Stimulated activated naive CD4-positive, alpha-beta T cell (primary cell): ENCODE measurements around the gene ISG20L2.

Experiments used
- DNase-seq, 6 experiments: peaks; one replicate each; lab custom pipeline; 2025; lab: John Stamatoyannopoulos, UW

Gene ISG20L2

GRCh38 chr1:156740741-156741480, 12.3 kb upstream of the ISG20L2 start, which contains the start of gene MRPL24:
Gene MRPL24, minus strand, starts transcription at chr1:156741088. Its CDS starts 2,384 bp downstream, at chr1:156738704.
- DNase-seq = peak; percentile 89 to 99 (median 97)

DNA sequence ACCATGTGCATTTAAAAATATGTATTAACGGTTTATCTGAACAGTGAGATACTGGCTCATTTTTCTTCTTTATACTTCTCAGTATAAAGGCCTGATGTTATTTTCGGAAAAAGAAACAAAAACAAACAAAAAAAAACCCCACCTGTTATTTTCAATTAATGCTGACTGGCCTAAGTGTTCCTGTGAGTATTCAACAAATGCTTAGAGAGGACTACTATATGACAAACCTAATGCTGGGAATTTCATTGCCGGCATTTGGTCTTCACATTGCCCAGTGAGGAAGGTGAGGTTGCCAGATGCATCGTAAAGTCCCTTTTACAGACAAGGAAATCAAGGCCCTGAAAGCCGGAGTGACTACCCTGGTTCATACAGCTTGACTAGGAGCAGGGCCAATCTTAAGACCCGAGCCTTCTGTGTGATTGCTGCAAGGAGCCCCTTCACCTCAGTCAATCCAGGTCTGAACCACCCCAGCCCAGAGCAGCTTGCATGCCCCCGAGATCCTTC, 11.7 kb upstream of the ISG20L2 start:
- DNase-seq = no peak

- DNase-seq = no peak
Observed at GRCh38 chr1:156738916-156739315, 10.3 kb upstream of the ISG20L2 start.

DNA sequence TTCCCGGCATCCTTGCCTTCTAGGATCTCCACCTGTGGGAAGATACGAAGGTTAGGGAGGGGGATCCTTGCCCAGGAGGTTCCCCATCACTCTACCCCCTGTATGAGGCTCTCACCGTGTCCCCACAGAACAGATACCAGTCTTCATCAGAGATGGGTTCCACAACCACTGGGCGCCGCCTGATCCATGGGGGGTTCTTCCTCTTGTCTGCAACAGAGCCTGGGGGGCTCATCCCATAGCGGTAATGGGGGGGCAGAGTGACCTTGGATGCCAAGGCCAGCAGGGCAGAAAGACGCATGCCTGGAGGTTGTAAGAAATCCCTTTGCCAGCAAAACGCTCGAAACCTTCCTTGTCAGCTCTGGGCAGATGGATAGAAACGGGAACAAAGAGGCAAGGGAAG, 9.8 kb upstream of the ISG20L2 start:
- no peak for DNase-seq

GRCh38 chr1:156733989-156734584, 5.5 kb upstream of the ISG20L2 start:
- no peak for DNase-seq

DNA sequence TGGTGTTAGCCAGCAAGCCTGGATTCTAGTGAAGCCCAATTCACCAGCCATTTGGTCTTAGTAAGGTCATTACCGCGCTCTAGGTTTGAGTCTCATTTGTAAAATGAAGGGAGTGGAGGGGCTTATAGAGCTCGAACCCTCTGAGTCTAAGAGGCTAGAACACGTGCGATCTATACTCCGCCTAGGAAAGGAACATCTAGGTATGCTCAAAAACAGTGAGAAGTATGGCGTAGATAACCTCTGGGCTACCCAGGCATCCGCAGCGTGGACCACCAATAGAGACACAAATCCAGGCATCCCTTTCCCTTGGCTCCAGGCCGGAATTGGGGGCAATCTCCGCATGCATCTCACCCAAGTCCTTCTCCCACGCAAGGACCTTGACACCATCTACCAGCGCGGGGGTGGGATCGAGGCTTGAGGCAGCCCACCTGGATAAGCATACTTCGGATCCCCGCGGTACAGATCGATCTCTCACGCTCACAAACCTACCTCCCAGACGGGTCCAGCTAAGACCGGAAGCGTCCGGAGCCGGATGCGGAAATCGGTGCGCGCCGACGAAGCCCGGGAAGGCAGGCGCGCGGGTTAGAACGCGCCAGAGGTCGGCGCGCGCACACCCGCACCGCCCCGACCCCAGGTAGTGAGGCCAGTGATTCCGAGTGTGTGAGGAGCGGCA, 504 bp downstream of the ISG20L2 start, which contains the start of gene METTL25B:
Gene METTL25B, plus strand, starts transcription at position 544 of the 673 bp plus-strand sequence. CDS start 636 bp downstream, outside the sequence.
- DNase-seq = peak in 4 of 6 experiments; percentile 68 to 90 (median 78)

DNA sequence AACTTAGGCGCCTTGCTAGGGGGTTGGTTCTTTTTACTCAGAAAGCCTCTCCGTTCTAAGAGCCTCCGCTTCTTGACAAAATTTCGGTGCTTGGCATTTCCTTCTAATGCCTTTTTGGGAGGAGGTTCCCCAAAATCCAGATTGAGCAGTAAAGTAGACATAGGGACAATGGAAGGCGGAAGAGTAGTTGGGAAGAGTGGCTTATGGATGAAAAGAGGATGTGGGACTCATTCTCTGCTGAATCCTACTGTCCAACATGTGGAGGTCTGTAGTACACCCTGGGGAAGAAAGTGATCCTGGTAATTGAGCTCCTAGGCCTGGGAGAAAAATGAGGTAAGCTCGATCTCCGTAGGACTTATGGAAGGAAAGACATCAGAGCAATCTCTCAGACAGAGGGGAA, 1.1 kb downstream of the ISG20L2 start:
- no peak for DNase-seq

GRCh38 chr1:156726549-156727226, 1.9 kb downstream of the ISG20L2 start:
- peak in 5 of 6 experiments; percentile 10 to 44 (median 38) for DNase-seq

DNA sequence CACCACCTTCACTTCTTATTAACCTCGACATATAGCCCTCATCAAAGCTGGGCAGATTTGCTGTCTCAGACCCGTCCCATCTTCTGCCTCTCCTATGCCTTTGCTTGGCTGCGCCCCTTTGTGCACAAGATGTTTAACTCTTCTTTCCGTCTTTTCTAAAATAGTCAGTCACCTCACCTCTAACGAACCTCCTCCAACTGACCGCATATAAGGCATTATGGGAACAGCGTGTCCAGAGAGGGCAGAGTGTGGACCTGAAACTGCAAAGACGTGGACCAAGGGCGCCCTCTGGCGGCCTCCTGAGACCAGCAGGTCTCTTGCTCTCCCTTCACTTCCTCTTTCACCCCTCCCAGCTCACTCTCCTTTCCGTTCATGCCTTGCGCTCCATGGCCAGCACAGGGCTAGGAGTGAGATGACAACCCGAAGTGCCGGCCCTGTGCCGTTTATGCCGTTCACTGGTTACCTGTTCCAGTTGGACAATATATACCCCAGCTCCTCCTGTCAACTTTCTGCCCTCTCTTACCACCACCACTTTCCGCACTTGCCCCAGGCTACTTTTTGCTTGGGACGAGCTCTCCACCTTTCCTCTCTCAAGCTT, 2.8 kb downstream of the ISG20L2 start:
- peak; percentile 41 to 82 (median 70) for DNase-seq

- DNase-seq = no peak
Observed at GRCh38 chr1:156721535-156721934, 7.0 kb downstream of the ISG20L2 start.

GRCh38 chr1:156721131-156721530, 7.4 kb downstream of the ISG20L2 start:
- no peak for DNase-seq

GRCh38 chr1:156717351-156717750, 11.2 kb downstream of the ISG20L2 start:
- DNase-seq = no peak

- no peak for DNase-seq
Observed at GRCh38 chr1:156714830-156715229, 13.7 kb downstream of the ISG20L2 start.

DNA sequence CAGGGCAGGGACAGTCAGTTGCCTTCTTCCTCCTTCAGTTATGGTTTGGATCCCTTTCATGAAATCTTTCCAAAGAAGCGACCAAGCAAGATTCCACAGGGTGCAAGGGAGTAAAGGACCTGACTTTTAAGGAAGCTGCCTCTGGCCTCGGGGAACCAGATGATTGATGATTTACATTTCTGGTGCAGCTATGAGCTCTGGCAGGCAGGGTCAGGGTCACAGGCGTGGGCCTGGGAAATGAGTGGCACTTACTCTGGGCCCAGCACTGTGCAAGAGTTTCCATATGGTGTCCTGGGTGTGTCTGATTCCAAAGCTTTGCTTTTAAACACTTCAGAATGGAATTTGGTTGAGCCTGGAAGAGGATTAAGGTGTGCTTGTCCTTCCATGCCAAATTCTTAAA, 15.9 kb downstream of the ISG20L2 start:
- no peak for DNase-seq

DNA sequence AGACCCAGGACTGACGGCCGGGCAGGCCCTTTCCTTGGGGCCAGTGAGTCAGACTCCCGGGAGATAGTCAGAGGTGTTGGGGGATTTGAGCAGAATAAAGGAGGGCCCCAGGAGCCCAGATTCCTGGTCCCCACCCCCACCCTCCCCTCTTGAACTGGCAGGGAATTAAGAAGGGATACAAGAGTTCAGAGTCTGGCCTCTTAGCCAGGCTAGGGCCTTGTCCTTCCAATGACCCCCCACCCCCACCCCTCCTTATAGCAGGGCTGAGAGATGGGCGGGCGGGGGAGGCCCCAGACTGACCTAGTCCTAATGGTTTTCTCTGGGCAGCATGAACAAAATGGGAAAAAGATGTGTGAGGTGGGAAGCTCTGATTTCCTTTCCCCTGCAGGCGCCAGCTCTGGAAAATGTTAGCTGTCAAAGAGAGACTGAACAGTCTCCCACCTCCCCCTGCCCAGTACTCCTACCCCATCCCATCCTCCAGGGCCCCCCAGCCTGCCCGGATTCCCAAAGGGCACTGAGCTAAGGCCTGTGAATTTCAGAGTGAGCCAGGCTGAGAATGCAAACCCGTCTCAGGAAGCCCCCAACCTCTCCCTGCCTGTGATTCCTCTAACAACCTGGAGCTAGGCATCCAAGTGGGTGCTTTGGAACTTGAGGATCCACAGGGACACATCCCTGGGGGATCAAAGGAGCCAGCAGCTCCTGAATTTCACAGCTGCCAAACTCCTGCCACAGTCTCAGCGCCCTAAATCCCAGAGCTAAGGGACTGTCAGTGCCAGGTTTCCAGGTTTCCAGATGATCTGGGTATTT, 17.4 kb downstream of the ISG20L2 start:
- DNase-seq = no peak

GRCh38 chr1:156709757-156710489, 18.6 kb downstream of the ISG20L2 start:
- DNase-seq = no peak

GRCh38 chr1:156709031-156709430, 19.5 kb downstream of the ISG20L2 start:
- no peak for DNase-seq

DNA sequence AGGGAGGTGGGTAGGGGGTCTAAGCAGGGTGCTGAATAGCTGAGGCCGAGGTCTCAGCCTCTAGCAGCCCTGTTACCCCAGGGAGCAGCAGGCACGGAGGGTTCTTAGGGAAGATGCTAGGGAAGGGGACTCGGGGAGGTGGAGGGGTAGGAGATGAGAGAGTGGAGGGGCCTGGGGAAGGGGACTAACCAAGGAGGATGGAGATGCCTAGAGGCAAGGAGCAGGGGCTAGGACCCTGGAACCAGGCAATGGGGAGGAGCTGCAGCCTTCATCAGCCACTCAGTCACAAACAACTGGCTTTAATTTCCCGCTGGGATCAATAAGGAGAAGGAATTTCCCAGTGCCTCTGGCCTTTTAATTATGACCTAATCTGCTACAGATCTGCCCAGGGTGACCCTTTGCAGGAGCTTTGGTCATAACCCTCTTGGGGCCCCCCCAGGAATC, 20.3 kb downstream of the ISG20L2 start:
- no peak for DNase-seq

DNA sequence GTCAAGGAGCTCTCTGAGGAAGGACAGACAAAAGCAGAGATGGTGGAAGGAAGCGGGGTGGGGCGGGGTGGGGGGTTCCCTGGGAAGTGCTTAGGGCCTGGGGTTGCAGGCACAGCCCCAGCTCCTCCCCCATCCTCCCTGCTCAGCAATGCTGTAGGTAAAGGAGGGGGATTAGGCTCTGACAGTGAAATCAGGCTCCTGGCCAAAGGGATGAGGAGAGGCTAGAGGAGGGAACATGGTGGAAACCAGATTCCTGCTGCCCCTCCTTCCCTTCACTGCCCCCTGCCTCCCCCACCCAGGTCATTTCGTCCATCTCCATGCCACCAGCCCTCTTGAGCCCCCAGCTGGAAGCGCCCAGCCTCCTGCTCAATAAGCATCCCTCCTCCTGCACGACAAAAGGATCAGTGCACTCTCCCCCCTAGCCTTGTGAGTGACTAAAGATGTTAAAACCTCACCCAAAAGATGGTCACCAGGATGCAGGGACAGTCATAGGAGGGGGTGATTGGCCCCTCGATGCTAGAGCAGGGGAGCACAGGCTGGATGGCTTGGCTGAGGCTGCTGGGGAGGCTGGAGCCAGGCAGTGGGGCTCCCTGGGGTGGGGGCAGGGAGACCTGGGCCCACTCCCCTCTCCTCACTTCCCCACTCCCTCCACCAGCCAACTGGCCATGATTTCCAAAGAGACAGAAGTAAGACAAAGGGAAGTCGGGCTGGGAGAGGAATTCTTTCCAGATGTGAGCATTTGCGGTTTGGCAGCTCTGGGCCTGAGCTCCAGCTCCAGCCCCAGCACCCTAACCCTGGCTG, 20.9 kb downstream of the ISG20L2 start:
- no peak for DNase-seq
